WTC11 (cell line): ENCODE measurements around the gene RNF39.

Experiments used
- CTCF ChIP-seq: fragments of 200-600 bp; IDR thresholded peaks from 2 replicates; pipeline ENCODE4 v1.8.0; 2022; ENCODE audit warnings: antibody characterized with exemption
- ESRRA ChIP-seq: sonication (generic); formaldehyde crosslinking; IDR thresholded peaks from 2 replicates; pipeline ENCODE4 v1.8.1; 2022; ENCODE audit warnings: mild to moderate bottlenecking, missing genetic modification reagents, borderline replicate concordance
- SMAD3 ChIP-seq: sonication (generic); formaldehyde crosslinking; IDR thresholded peaks from 2 replicates; pipeline ENCODE4 v1.8.0; 2022; ENCODE audit warnings: missing genetic modification reagents, mild to moderate bottlenecking, borderline replicate concordance

GRCh38 chr6:30104661-30105060, 29.1 kb upstream of the RNF39 start:
- TF ChIP-seq ESRRA (CRISPR knock-in tag) (no peak), SMAD3 (CRISPR knock-in tag) (no peak), CTCF (no peak)
